Natural killer cell (primary cell): ENCODE measurements around the gene TVP23A. TPM values are rescaled to one million over a fixed set of nuclear protein-coding genes. Genes with fewer than 3 reads are reported as not detected.

Experiments
- ATAC-seq, 3 donors: fragments of 150-1000 bp in 2 of 3; fragments of 200-7000 bp in 1 of 3; cut with Tn5 transposase; 1 replicate in 1 of 3; 2 replicates in 2 of 3; pipeline ENCODE4 v1.10.0; 2021; ENCODE audit warnings: mild to moderate bottlenecking in 2 of 3, moderate library complexity in 2 of 3
- DNase-seq, 2 donors: peaks; one replicate each; pipeline versions ENCODE4 v3.0.0 to v3.0.0-alpha.2; 2013 to 2021; ENCODE audit warnings: mixed read lengths in 1 of 2
- H3K27ac ChIP-seq: one replicate; pipeline ENCODE4 v1.5.1; 2013; ENCODE audit warnings: mild to moderate bottlenecking, low read length
- H3K27me3 ChIP-seq: one replicate; pipeline ENCODE4 v1.6.1; 2013; ENCODE audit warnings: low read length; ENCODE audit not compliant: control insufficient read depth, insufficient read depth
- H3K36me3 ChIP-seq: one replicate; pipeline ENCODE4 v1.6.1; 2013; ENCODE audit warnings: low read length; ENCODE audit not compliant: control insufficient read depth, insufficient read depth
- H3K4me1 ChIP-seq: one replicate; pipeline ENCODE4 v1.6.1; 2013; ENCODE audit warnings: low read length; ENCODE audit not compliant: control insufficient read depth, insufficient read depth
- H3K4me3 ChIP-seq: one replicate; pipeline ENCODE4 v1.5.1; 2013; ENCODE audit warnings: low read length
- H3K9me3 ChIP-seq: one replicate; pipeline ENCODE4 v1.6.1; 2013; ENCODE audit warnings: low read length; ENCODE audit not compliant: control insufficient read depth, insufficient read depth
- H3K27ac Mint-ChIP-seq, 2 donors: one replicate each; pipeline ENCODE4 v1.8.0; 2022; ENCODE audit warnings: mild to moderate bottlenecking in 2 of 2, mixed read lengths in 2 of 2, moderate library complexity in 1 of 2
- H3K27me3 Mint-ChIP-seq, 2 donors: one replicate each; pipeline ENCODE4 v1.8.0; 2022; ENCODE audit warnings: low read depth in 2 of 2, mixed read lengths in 2 of 2
- H3K36me3 Mint-ChIP-seq: one replicate; pipeline ENCODE4 v1.8.0; 2022; ENCODE audit warnings: mixed read lengths
- H3K4me1 Mint-ChIP-seq, 2 donors: one replicate each; pipeline ENCODE4 v1.8.0; 2022; ENCODE audit warnings: mixed read lengths in 2 of 2
- H3K4me3 Mint-ChIP-seq: one replicate; pipeline ENCODE4 v1.8.0; 2022; ENCODE audit warnings: mild to moderate bottlenecking, moderate library complexity, mixed read lengths
- H3K9me3 Mint-ChIP-seq, 2 donors: one replicate each; pipeline ENCODE4 v1.8.0; 2022; ENCODE audit warnings: mixed read lengths in 2 of 2
- WGBS: methylation state at CpG from one replicate; pipeline ENCODE4 v1.1.7; 2013; ENCODE audit warnings: missing lambda C conversion rate; ENCODE audit not compliant: insufficient coverage; 5-methylcytosine and 5-hydroxymethylcytosine counted together
- intact Hi-C: fragments of 100-400 bp; cut with micrococcal nuclease; formaldehyde crosslinking; loops from one replicate; pipeline ENCODE4 v1.14.2; 2022
- total RNA-seq, 4 donors: library from RNA; stranded (reverse); fragments of 120-200 nt in 1 of 4; gene quantifications; one replicate each; pipeline versions ENCODE4 v1.2.3 to v1.2.4, GENCODE V29; 2013 to 2022
- TF ChIP-seq, protein P1 (sequence below): fragments of 200-600 bp; IDR thresholded peaks from one replicate; pipeline ENCODE4 v1.8.0; 2022; ENCODE audit warnings: antibody characterized with exemption

TVP23A gene
- total RNA-seq, 3 donors from 2014 or later (not counting 1 experiment from before 2014, with no cell fraction given) = not detected

DNA sequence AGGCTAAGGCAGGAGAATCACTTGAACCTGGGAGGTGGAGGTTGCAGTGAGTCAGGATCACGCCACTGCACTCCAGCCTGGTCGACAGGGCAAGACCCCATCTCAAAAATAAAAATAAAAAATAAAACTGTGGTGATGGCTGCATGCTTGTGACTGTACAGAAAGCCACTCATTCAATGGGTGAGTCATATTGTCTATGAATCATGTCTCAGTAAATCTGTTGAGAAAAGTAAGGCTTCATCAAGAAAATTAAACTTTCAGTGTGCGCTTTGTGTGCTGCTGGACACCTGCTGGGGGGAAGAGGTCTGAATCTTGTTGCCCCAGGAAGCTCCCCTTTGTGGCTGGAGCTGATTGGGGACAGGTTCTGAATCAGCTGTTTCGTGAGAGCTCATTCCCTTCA is 63.7 kb downstream of the TVP23A start:
- no peak overlapping the region for H3K27ac ChIP-seq
- H3K36me3 Mint-ChIP-seq = no peaks in the 10 kb centered on the region
- ATAC-seq = no peak
- H3K9me3 Mint-ChIP-seq = no peaks in the 10 kb centered on the region
- peaks cover 10% of the 10 kb centered on the region for H3K4me1 ChIP-seq
- TF ChIP-seq, protein P1, sequence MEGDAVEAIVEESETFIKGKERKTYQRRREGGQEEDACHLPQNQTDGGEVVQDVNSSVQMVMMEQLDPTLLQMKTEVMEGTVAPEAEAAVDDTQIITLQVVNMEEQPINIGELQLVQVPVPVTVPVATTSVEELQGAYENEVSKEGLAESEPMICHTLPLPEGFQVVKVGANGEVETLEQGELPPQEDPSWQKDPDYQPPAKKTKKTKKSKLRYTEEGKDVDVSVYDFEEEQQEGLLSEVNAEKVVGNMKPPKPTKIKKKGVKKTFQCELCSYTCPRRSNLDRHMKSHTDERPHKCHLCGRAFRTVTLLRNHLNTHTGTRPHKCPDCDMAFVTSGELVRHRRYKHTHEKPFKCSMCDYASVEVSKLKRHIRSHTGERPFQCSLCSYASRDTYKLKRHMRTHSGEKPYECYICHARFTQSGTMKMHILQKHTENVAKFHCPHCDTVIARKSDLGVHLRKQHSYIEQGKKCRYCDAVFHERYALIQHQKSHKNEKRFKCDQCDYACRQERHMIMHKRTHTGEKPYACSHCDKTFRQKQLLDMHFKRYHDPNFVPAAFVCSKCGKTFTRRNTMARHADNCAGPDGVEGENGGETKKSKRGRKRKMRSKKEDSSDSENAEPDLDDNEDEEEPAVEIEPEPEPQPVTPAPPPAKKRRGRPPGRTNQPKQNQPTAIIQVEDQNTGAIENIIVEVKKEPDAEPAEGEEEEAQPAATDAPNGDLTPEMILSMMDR = no peak
- H3K9me3 ChIP-seq = no peaks in the 10 kb centered on the region
- H3K27me3 Mint-ChIP-seq = no peaks in the 10 kb centered on the region
- WGBS = 100% methylated on average over 2 of the region's 4 CpGs
- H3K4me3 Mint-ChIP-seq = no peak overlapping the region
- no peak overlapping the region for H3K4me3 ChIP-seq
- intact Hi-C loops = no loop called here
- peaks cover 53% of the 10 kb centered on the region for H3K36me3 ChIP-seq
- no peak for DNase-seq
- H3K27me3 ChIP-seq = no peaks in the 10 kb centered on the region
- H3K27ac Mint-ChIP-seq = no peak overlapping the region
- peaks cover 5 to 9% of the 10 kb centered on the region in 2 donors for H3K4me1 Mint-ChIP-seq

DNA sequence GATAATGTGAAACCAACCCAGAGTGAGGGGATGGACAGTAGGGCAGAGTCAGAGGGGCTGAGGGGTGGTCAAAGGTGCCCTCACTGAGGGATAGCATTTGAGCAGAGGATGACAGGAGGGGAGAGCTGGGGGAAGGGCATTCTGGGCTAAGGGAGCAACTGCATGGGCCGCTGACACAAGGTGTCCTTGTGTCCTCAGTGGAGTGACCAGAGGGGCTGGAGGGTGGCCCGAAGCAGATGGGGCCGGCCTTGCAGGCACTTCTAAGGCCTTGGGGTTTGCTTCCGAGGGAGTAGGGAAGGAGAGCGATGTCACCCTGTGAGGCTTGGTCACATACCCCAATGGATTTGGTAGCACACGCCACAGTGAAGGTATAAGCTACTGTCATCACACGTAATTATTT is 64.9 kb downstream of the TVP23A start:
- no peak overlapping the region for H3K4me3 Mint-ChIP-seq

DNA sequence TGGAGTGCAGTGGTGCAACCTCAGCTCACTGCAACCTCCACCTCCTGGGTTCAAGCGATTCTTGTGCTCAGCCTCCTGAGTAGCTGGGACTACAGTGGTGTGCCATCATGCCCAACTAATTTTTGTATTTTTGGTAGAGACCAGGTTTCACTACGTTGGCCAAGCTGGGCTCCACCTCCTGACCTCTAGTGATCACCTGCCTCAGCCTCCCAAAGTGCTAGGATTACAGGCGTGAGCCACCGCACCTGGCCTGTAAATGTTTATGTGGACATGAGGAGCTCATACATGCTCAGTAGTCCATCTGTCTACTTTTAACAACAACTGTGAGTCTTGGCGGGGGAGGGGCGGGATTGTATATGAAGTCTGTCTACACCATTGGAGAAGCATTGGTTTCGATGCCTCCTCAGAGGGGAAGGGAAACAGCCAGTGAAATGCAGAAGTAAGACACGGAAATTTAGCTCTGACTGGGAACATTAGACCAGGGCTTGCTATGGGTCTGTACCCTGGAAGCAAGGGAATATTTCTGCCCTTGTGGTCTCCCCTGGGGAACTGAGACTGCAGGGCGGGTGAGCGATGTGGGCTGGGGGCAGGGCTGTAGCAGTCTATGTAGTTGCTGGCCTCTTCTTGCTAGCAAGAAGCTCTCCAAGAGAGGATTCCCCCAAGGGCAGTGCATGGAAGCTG is 65.6 kb downstream of the TVP23A start:
- Histone ChIP-seq H3K4me3 (no peak overlapping the region), H3K4me1 (peaks cover 10% of the 10 kb centered on the region), H3K36me3 (peaks cover 46% of the 10 kb centered on the region), H3K27me3 (no peaks in the 10 kb centered on the region), H3K9me3 (no peaks in the 10 kb centered on the region), H3K27ac (peak overlapping the region; percentile 26)
- no peaks in the 10 kb centered on the region for H3K9me3 Mint-ChIP-seq
- intact Hi-C loops = no loop called here
- H3K4me1 Mint-ChIP-seq = peaks cover 5 to 9% of the 10 kb centered on the region in 2 donors
- peak overlapping the region in 1 of 2 donors; percentile 46 for H3K27ac Mint-ChIP-seq
- ATAC-seq = peak in 2 of 3 donors; percentile 18 to 40
- WGBS = 61% methylated on average over 8 of the region's 10 CpGs
- H3K36me3 Mint-ChIP-seq = no peaks in the 10 kb centered on the region
- no peaks in the 10 kb centered on the region for H3K27me3 Mint-ChIP-seq
- DNase-seq = no peak
- no peak overlapping the region for H3K4me3 Mint-ChIP-seq
- TF ChIP-seq, protein P1 = no peak

More for the DNA sequence above, 64.9 kb downstream of the TVP23A start:
- TF ChIP-seq, protein P1 = no peak
- Histone ChIP-seq H3K27ac (peak overlapping the region; percentile 26), H3K36me3 (peaks cover 48% of the 10 kb centered on the region), H3K4me3 (no peak overlapping the region), H3K9me3 (no peaks in the 10 kb centered on the region), H3K4me1 (peaks cover 10% of the 10 kb centered on the region), H3K27me3 (no peaks in the 10 kb centered on the region)
- intact Hi-C loops = no loop called here
- H3K27ac Mint-ChIP-seq = peak overlapping the region in 1 of 2 donors; percentile 46
- WGBS = 97% methylated on average over 4 of the region's 7 CpGs
- H3K27me3 Mint-ChIP-seq = no peaks in the 10 kb centered on the region
- H3K4me1 Mint-ChIP-seq = peaks cover 5 to 9% of the 10 kb centered on the region in 2 donors
- no peaks in the 10 kb centered on the region for H3K36me3 Mint-ChIP-seq
- DNase-seq (no peak), ATAC-seq (no peak)
- no peaks in the 10 kb centered on the region for H3K9me3 Mint-ChIP-seq

DNA sequence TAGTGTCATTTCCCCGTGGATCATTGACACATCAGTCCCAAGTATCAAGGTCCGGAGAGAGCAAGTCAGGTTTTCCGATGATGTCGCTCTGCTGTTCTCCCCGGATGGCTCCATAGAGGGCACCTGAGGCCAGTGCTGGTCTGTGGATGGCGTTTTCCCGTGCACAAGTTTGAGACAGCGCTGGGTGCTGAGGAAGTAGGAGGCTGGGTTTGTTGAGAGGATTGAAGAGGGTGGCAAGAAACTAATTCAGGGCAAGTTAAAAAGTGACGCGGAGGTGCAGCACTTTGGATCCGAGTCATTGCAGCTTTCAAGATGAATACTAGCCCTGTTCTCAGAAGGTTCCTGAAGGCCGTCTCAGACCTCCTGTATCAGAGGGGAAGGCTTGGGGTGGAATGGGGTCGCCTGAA is 67.3 kb downstream of the TVP23A start:
- no peaks in the 10 kb centered on the region for H3K27me3 Mint-ChIP-seq
- no peaks in the 10 kb centered on the region for H3K27me3 ChIP-seq
- H3K4me1 ChIP-seq = peaks cover 10% of the 10 kb centered on the region
- peaks cover 44% of the 10 kb centered on the region for H3K36me3 ChIP-seq
- ATAC-seq (no peak), DNase-seq (no peak)
- no peak overlapping the region for H3K27ac ChIP-seq
- TF ChIP-seq, protein P1 = no peak
- no peak overlapping the region for H3K4me3 ChIP-seq
- intact Hi-C loops = no loop called here
- no peaks in the 10 kb centered on the region for H3K36me3 Mint-ChIP-seq
- no peak overlapping the region for H3K27ac Mint-ChIP-seq
- H3K9me3 Mint-ChIP-seq = no peaks in the 10 kb centered on the region
- peaks cover 5 to 9% of the 10 kb centered on the region in 2 donors for H3K4me1 Mint-ChIP-seq
- no peak overlapping the region for H3K4me3 Mint-ChIP-seq
- WGBS = 77% methylated on average over 13 of the region's 13 CpGs
- H3K9me3 ChIP-seq = no peaks in the 10 kb centered on the region
